Measurements from ENCODE around the gene TNFRSF18.

DNA sequence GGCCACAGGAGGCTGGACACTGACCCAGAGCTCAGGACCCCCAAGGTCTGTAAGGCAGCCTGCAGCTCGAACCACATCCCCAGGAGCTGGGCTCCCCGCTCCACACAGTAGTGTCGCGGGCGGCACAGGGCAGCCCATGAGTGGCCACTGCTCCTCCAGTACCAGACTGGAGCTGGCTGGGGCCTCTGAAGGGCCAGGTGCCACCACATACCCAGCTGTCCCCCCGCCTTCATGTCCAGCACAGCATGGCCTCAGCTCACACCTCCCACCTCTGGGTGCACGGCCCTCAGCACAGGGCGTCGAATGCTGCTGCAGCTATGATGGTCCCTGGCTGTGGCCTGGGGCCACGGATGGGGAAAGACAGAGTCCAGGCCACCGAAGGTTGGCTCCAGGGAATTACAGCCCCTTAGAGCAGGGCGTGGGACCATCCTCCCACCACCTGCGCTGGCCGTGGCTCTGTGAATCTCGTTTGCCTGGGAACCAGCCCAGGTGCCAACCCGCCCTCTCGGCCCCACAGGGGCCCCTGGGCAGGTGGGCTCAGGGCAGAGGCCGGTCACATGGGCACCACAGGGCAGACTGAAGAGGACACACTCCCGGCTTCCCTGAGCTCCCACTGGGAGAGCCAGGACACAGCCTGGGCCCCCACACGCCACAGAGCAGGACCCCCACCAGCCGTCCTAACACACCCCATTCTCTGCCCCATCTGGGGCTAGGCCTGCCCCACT, 9.7 kb upstream of the TNFRSF18 start:
- TF ChIP-seq CTCF (IDR thresholded peaks at IDR 0.05) (no peak), ZNF425 (CRISPR knock-in tag; conservative IDR thresholded peaks at IDR 0.05) (no peak), ZNF512 (CRISPR knock-in tag; IDR thresholded peaks at IDR 0.05; ENCODE audit: borderline replicate concordance) (no peak), ZNF396 (CRISPR knock-in tag; IDR thresholded peaks at IDR 0.05; ENCODE audit: borderline replicate concordance) (no peak), NFE2L1 (CRISPR knock-in tag; IDR thresholded peaks at IDR 0.05) (no peak), SP1 (CRISPR knock-in tag; conservative IDR thresholded peaks at IDR 0.05) (no peak), ZNF232 (CRISPR knock-in tag; IDR thresholded peaks at IDR 0.05) (no peak), ATF1 (CRISPR knock-in tag; IDR thresholded peaks at IDR 0.05) (no peak), IRF2 (CRISPR knock-in tag; IDR thresholded peaks at IDR 0.05; ENCODE audit: borderline replicate concordance, low read depth) (no peak)
- TF ChIP-seq, protein P1, sequence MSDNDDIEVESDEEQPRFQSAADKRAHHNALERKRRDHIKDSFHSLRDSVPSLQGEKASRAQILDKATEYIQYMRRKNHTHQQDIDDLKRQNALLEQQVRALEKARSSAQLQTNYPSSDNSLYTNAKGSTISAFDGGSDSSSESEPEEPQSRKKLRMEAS (CRISPR knock-in tag; IDR thresholded peaks at IDR 0.05) = no peak
- TF ChIP-seq, protein P2, sequence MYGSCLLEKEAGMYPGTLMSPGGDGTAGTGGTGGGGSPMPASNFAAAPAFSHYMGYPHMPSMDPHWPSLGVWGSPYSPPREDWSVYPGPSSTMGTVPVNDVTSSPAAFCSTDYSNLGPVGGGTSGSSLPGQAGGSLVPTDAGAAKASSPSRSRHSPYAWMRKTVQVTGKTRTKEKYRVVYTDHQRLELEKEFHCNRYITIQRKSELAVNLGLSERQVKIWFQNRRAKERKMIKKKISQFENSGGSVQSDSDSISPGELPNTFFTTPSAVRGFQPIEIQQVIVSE (CRISPR knock-in tag; IDR thresholded peaks at IDR 0.05; ENCODE audit: borderline replicate concordance) = no peak
- TF ChIP-seq, protein P3, sequence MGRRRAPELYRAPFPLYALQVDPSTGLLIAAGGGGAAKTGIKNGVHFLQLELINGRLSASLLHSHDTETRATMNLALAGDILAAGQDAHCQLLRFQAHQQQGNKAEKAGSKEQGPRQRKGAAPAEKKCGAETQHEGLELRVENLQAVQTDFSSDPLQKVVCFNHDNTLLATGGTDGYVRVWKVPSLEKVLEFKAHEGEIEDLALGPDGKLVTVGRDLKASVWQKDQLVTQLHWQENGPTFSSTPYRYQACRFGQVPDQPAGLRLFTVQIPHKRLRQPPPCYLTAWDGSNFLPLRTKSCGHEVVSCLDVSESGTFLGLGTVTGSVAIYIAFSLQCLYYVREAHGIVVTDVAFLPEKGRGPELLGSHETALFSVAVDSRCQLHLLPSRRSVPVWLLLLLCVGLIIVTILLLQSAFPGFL (CRISPR knock-in tag; IDR thresholded peaks at IDR 0.05; ENCODE audit: borderline replicate concordance) = no peak
